Tibial nerve (tissue), 4 donors: Measurements from ENCODE around the gene DCANP1. TPM values are rescaled to one million over a fixed set of nuclear protein-coding genes. Genes with fewer than 3 reads are reported as not detected.

ENCODE experiments used
- DNase-seq, 2 donors: peaks; one replicate each; pipeline ENCODE4 v3.0.0-alpha.2; 2019; ENCODE audit warnings: low spot score in 2 of 2
- H3K27ac ChIP-seq, 4 donors: fragments of 200-600 bp; sonication (generic) in 3 of 4; one replicate each; pipeline ENCODE4 v1.5.1; 2017 to 2019; ENCODE audit warnings: mild to moderate bottlenecking in 1 of 4
- H3K27me3 ChIP-seq, 2 donors: fragments of 200-600 bp; sonication (generic) in 1 of 2; one replicate each; pipeline versions ENCODE4 v1.5.1 to v1.6.0; 2017 to 2019
- H3K36me3 ChIP-seq, 3 donors: fragments of 200-600 bp; sonication (generic); one replicate each; pipeline ENCODE4 v1.5.1; 2018 to 2019
- H3K4me1 ChIP-seq, 4 donors: fragments of 200-600 bp; sonication (generic) in 3 of 4; one replicate each; pipeline ENCODE4 v1.5.1; 2017 to 2019
- H3K4me3 ChIP-seq, 4 donors: fragments of 200-600 bp; sonication (generic) in 3 of 4; one replicate each; pipeline ENCODE4 v1.5.1; 2017 to 2019; ENCODE audit warnings: mild to moderate bottlenecking in 1 of 4, moderate library complexity in 1 of 4
- H3K9me3 ChIP-seq, 4 donors: fragments of 200-600 bp; sonication (generic) in 3 of 4; one replicate each; pipeline ENCODE4 v1.5.1; 2017 to 2019
- CTCF ChIP-seq, 5 experiments: fragments of 200-600 bp in 3 of 5; fragments of 450-650 bp in 2 of 5; sonication (generic) in 3 of 5; IDR thresholded peaks; one replicate each; pipeline ENCODE4 v1.5.1; 2016 to 2019; ENCODE audit warnings: antibody characterized with exemption in 5 of 5, mild to moderate bottlenecking in 3 of 5, moderate library complexity in 2 of 5
- EP300 ChIP-seq, 2 donors: sonication (generic); formaldehyde crosslinking; IDR thresholded peaks; one replicate each; pipeline ENCODE4 v1.6.1; 2017; ENCODE audit warnings: antibody characterized with exemption in 2 of 2, mild to moderate bottlenecking in 1 of 2
- POLR2A ChIP-seq, 2 donors: fragments of 450-650 bp; IDR thresholded peaks; one replicate each; pipeline ENCODE4 v1.6.1; 2017; ENCODE audit warnings: antibody characterized with exemption in 2 of 2, mild to moderate bottlenecking in 2 of 2, moderate library complexity in 2 of 2
- WGBS, 2 donors: methylation state at CpG; one replicate each; pipeline ENCODE4 v1.1.5; 2018; 5-methylcytosine and 5-hydroxymethylcytosine counted together
- total RNA-seq, 4 donors: library from RNA; depleted of rRNA; stranded (reverse); fragments of >200 nt; gene quantifications; one replicate each; pipeline ENCODE4 v1.1.0, GENCODE V29; 2016

Gene DCANP1
- total RNA-seq, 4 donors from 2014 or later: not detected

GRCh38 chr5:135442431-135443160, 4.6 kb downstream of the DCANP1 start:
- Histone ChIP-seq H3K36me3 (no peaks in the 10 kb centered on the region), H3K9me3 (no peaks in the 10 kb centered on the region), H3K27ac (no peak overlapping the region), H3K4me3 (no peak overlapping the region), H3K4me1 (peaks cover 0 to 52% (median 6%) of the 10 kb centered on the region in 4 donors), H3K27me3 (no peaks in the 10 kb centered on the region)
- 60 to 69% methylated on average over 8 of the region's 8 CpGs for WGBS, 2 donors
- no peak for DNase-seq
- TF ChIP-seq CTCF (IDR thresholded peaks at IDR 0.05): no peak
- TF ChIP-seq POLR2A (IDR thresholded peaks at IDR 0.05): no peak
- TF ChIP-seq EP300 (IDR thresholded peaks at IDR 0.05): no peak

DNA sequence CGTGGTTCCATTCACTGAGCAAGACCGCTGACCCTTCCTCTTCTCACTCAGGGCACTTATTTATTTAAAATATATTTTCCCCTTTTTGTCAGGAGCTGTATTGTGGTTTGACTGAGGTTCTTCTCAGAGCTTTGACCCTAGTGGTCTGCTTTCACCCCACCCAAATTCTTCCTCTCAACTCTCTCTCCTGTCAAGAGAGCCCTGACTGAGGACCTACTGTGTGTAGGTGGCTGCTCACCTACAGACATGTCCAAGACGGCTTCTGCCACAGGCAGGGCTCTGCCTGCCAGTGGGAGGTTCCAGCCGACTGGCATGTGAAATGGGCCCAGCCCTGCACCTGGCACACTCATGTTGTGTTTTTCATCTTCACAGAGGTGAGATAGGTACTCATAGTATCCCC, 5.2 kb downstream of the DCANP1 start:
- no peaks in the 10 kb centered on the region for H3K9me3 ChIP-seq
- 77 to 86% methylated on average over 4 of the region's 4 CpGs for WGBS, 2 donors
- H3K36me3 ChIP-seq: no peaks in the 10 kb centered on the region
- peaks cover 0 to 52% (median 7%) of the 10 kb centered on the region in 4 donors for H3K4me1 ChIP-seq
- no peak for TF ChIP-seq CTCF (IDR thresholded peaks at IDR 0.05)
- TF ChIP-seq POLR2A (IDR thresholded peaks at IDR 0.05): no peak
- TF ChIP-seq EP300 (IDR thresholded peaks at IDR 0.05): no peak
- H3K4me3 ChIP-seq: no peak overlapping the region
- H3K27ac ChIP-seq: peak overlapping the region in 2 of 4 donors; percentile 36 to 45
- no peaks in the 10 kb centered on the region for H3K27me3 ChIP-seq
- DNase-seq: no peak

DNA sequence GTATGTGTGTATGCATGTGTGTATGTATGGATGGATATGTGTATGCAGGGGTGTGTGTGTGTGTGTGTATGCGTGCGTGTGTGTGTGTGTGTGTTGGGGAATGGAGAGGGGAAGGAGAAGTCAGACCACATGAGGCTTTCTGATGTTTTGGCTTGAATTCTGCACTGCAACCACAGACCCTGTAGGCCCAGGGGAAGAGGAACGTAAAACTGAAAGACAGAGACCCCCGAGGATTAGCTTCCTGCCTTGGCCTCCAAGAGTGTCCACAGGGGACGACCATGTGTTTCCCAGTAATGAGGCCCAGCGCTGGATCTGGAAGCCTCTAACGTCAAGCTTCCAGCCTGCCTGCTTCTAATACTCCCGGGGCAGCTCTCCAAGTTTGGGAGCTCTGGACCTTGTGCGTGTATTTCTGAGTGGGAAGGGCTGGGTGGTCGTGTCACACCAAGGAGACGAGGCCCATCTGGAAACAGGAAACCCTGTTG, 5.8 kb downstream of the DCANP1 start:
- H3K36me3 ChIP-seq: no peaks in the 10 kb centered on the region
- H3K9me3 ChIP-seq: no peaks in the 10 kb centered on the region
- peak overlapping the region in 1 of 4 donors; percentile 45 for H3K27ac ChIP-seq
- 28 to 42% methylated on average over 11 of the region's 11 CpGs for WGBS, 2 donors
- H3K4me1 ChIP-seq: peaks cover 0 to 52% (median 9%) of the 10 kb centered on the region in 4 donors
- no peak for DNase-seq
- H3K4me3 ChIP-seq: no peak overlapping the region
- no peaks in the 10 kb centered on the region for H3K27me3 ChIP-seq
- no peak for TF ChIP-seq CTCF (IDR thresholded peaks at IDR 0.05)
- TF ChIP-seq EP300 (IDR thresholded peaks at IDR 0.05): no peak
- no peak for TF ChIP-seq POLR2A (IDR thresholded peaks at IDR 0.05)

- Histone ChIP-seq H3K27ac (peak overlapping the region in 2 of 4 donors; percentile 32 to 48), H3K9me3 (no peaks in the 10 kb centered on the region), H3K4me1 (peaks cover 0 to 52% (median 9%) of the 10 kb centered on the region in 4 donors), H3K36me3 (no peaks in the 10 kb centered on the region), H3K27me3 (no peaks in the 10 kb centered on the region), H3K4me3 (no peak overlapping the region)
- WGBS, 2 donors: 59 to 65% methylated on average over 6 of the region's 6 CpGs
- no peak for TF ChIP-seq CTCF (IDR thresholded peaks at IDR 0.05)
- TF ChIP-seq POLR2A (IDR thresholded peaks at IDR 0.05): no peak
- TF ChIP-seq EP300 (IDR thresholded peaks at IDR 0.05): no peak
- DNase-seq: no peak
These were observed 6.2 kb downstream of the DCANP1 start for GRCh38 chr5:135440916-135441315.
